Activated CD4-positive, alpha-beta memory T cell treated with anti-CD3 and anti-CD28 coated beads, Interleukin-2, amount 10 ng/mL, durations not matched to agents 7 days and 5 days (primary cell): ENCODE results near the gene FBXO47. TPM values are rescaled to one million over a fixed set of nuclear protein-coding genes. Genes with fewer than 3 reads are reported as not detected.
A peak's percentile ranks its signal among the peaks of the same experiment; 100 is the strongest.
"Not testable (repeated sequence)": the region's sequence is repeated elsewhere in the genome, so short reads cannot be mapped to it uniquely, and the experiment has no call there.

ENCODE experiments used
- CTCF ChIA-PET: fragments of 350-600 bp; sonication (Branson Sonifier 250); formaldehyde crosslinking; loops from one replicate; lab custom pipeline; 2021; ENCODE audit warnings: antibody characterized with exemption, inconsistent platforms; lab: Charles Lee
- POLR2A ChIA-PET: fragments of 350-600 bp; sonication (Branson Sonifier 250); formaldehyde crosslinking; loops from one replicate; lab custom pipeline; 2021; ENCODE audit warnings: antibody characterized with exemption; lab: Charles Lee
- DNase-seq: peaks from one replicate; pipeline ENCODE4 v3.0.0-alpha.2; 2020
- H3K27ac Mint-ChIP-seq: one replicate; pipeline ENCODE4 v1.8.0; 2021; ENCODE audit warnings: mild to moderate bottlenecking, mixed read lengths
- H3K27me3 Mint-ChIP-seq: one replicate; pipeline ENCODE4 v1.8.0; 2021; ENCODE audit warnings: mixed read lengths
- H3K36me3 Mint-ChIP-seq: one replicate; pipeline ENCODE4 v1.8.0; 2021; ENCODE audit warnings: low read depth, mixed read lengths
- H3K4me1 Mint-ChIP-seq: one replicate; pipeline ENCODE4 v1.8.0; 2021; ENCODE audit warnings: mixed read lengths
- H3K4me3 Mint-ChIP-seq: one replicate; pipeline ENCODE4 v1.8.0; 2021; ENCODE audit warnings: mild to moderate bottlenecking, mixed read lengths
- H3K9me3 Mint-ChIP-seq: one replicate; pipeline ENCODE4 v1.8.0; 2021; ENCODE audit warnings: mixed read lengths
- total RNA-seq, 2 experiments: library from RNA; stranded (reverse); gene quantifications; one replicate each; pipeline ENCODE4 v1.2.3, GENCODE V29; 2021

FBXO47 gene
- total RNA-seq, 2 experiments from 2014 or later: not detected

- ChIA-PET CTCF (interaction anchor here (2.4 kb wide), 1 partner anchor 14 kb away, joined by 12 read pairs; no protein-coding TSS in a partner anchor), POLR2A (interaction anchor here (0.5 kb wide), 1 partner anchor 78 kb away, joined by 3 read pairs; no protein-coding TSS in a partner anchor)
These were observed 2.9 kb upstream of the FBXO47 start for GRCh38 chr17:38970128-38970527.

GRCh38 chr17:38969281-38969680 is 2.1 kb upstream of the FBXO47 start:
- no peaks in the 10 kb centered on the region for H3K9me3 Mint-ChIP-seq
- no peak overlapping the region for H3K27ac Mint-ChIP-seq
- DNase-seq: no peak
- H3K27me3 Mint-ChIP-seq: peaks cover 2% of the 10 kb centered on the region
- CTCF ChIA-PET: interaction anchor here (1.1 kb wide), 1 partner anchor 14 kb away, joined by 5 read pairs; no protein-coding TSS in a partner anchor
- POLR2A ChIA-PET: no interaction called here
- H3K4me3 Mint-ChIP-seq: no peak overlapping the region
- H3K36me3 Mint-ChIP-seq: no peaks in the 10 kb centered on the region
- H3K4me1 Mint-ChIP-seq: peaks cover 15% of the 10 kb centered on the region

More at GRCh38 chr17:38970128-38970527, 2.9 kb upstream of the FBXO47 start:
- no peak for DNase-seq
- no peak overlapping the region for H3K27ac Mint-ChIP-seq
- H3K4me1 Mint-ChIP-seq: peaks cover 15% of the 10 kb centered on the region
- H3K36me3 Mint-ChIP-seq: no peaks in the 10 kb centered on the region
- H3K9me3 Mint-ChIP-seq: no peaks in the 10 kb centered on the region
- H3K27me3 Mint-ChIP-seq: peaks cover 2% of the 10 kb centered on the region
- no peak overlapping the region for H3K4me3 Mint-ChIP-seq

GRCh38 chr17:38961413-38961812 is 5.8 kb downstream of the FBXO47 start:
- Mint-ChIP-seq H3K4me1 (peaks cover 17% of the 10 kb centered on the region), H3K36me3 (no peaks in the 10 kb centered on the region), H3K9me3 (no peaks in the 10 kb centered on the region), H3K27me3 (no peaks in the 10 kb centered on the region), H3K4me3 (no peak overlapping the region), H3K27ac (no peak overlapping the region)
- DNase-seq: no peak
- POLR2A ChIA-PET: no interaction called here
- CTCF ChIA-PET: no interaction called here

GRCh38 chr17:38960402-38960801 is 6.8 kb downstream of the FBXO47 start:
- CTCF ChIA-PET: no interaction called here
- DNase-seq: no peak
- Mint-ChIP-seq H3K27ac (no peak overlapping the region), H3K4me3 (no peak overlapping the region), H3K27me3 (no peaks in the 10 kb centered on the region), H3K9me3 (no peaks in the 10 kb centered on the region), H3K4me1 (peaks cover 17% of the 10 kb centered on the region), H3K36me3 (no peaks in the 10 kb centered on the region)
- POLR2A ChIA-PET: interaction anchor here (0.6 kb wide), 1 partner anchor 89 kb away, joined by 4 read pairs; no protein-coding TSS in a partner anchor

GRCh38 chr17:38959508-38959907 is 7.7 kb downstream of the FBXO47 start:
- no peak for DNase-seq
- Mint-ChIP-seq H3K4me3 (no peak overlapping the region), H3K27me3 (no peaks in the 10 kb centered on the region), H3K36me3 (no peaks in the 10 kb centered on the region), H3K27ac (no peak overlapping the region), H3K4me1 (peaks cover 17% of the 10 kb centered on the region), H3K9me3 (no peaks in the 10 kb centered on the region)
- ChIA-PET CTCF (interaction anchor here (1.2 kb wide), 1 partner anchor 12 kb away, joined by 3 read pairs; no protein-coding TSS in a partner anchor), POLR2A (no interaction called here)

GRCh38 chr17:38958756-38959155 is 8.4 kb downstream of the FBXO47 start:
- no peak overlapping the region for H3K4me3 Mint-ChIP-seq
- no peaks in the 10 kb centered on the region for H3K9me3 Mint-ChIP-seq
- POLR2A ChIA-PET: interaction anchor here (0.6 to 1.4 kb wide), 3 partner anchors 12 to 89 kb away, joined by 3 read pairs; partner anchors contain the start of gene LASP1
- CTCF ChIA-PET: interaction anchor here (0.6 to 1.2 kb wide), 3 partner anchors 11 to 139 kb away, joined by 3 read pairs; no protein-coding TSS in a partner anchor
- DNase-seq: no peak
- H3K4me1 Mint-ChIP-seq: peaks cover 17% of the 10 kb centered on the region
- H3K27ac Mint-ChIP-seq: no peak overlapping the region
- no peaks in the 10 kb centered on the region for H3K27me3 Mint-ChIP-seq
- no peaks in the 10 kb centered on the region for H3K36me3 Mint-ChIP-seq

- no peak for DNase-seq
- ChIA-PET POLR2A (interaction anchor here (0.6 to 1.4 kb wide), 3 partner anchors 11 to 89 kb away, joined by 3 read pairs; partner anchors contain the start of gene LASP1), CTCF (interaction anchor here (0.6 to 1.2 kb wide), 3 partner anchors 11 to 139 kb away, joined by 3 read pairs; no protein-coding TSS in a partner anchor)
- Mint-ChIP-seq H3K4me1 (peaks cover 17% of the 10 kb centered on the region), H3K9me3 (no peaks in the 10 kb centered on the region), H3K27me3 (no peaks in the 10 kb centered on the region), H3K4me3 (no peak overlapping the region), H3K36me3 (no peaks in the 10 kb centered on the region), H3K27ac (no peak overlapping the region)
These were observed 8.9 kb downstream of the FBXO47 start for GRCh38 chr17:38958326-38958725.

GRCh38 chr17:38953800-38954199 is 13.4 kb downstream of the FBXO47 start:
- H3K36me3 Mint-ChIP-seq, DNase-seq, H3K27ac Mint-ChIP-seq, POLR2A ChIA-PET, CTCF ChIA-PET, H3K4me3 Mint-ChIP-seq, H3K27me3 Mint-ChIP-seq, H3K4me1 Mint-ChIP-seq, H3K9me3 Mint-ChIP-seq: not testable (repeated sequence)

GRCh38 chr17:38947189-38947588 is 20.0 kb downstream of the FBXO47 start:
- Mint-ChIP-seq H3K36me3 (no peaks in the 10 kb centered on the region), H3K4me1 (peaks cover 8% of the 10 kb centered on the region), H3K27me3 (peaks cover 2% of the 10 kb centered on the region), H3K27ac (no peak overlapping the region), H3K4me3 (no peak overlapping the region), H3K9me3 (no peaks in the 10 kb centered on the region)
- ChIA-PET POLR2A (interaction anchor here (0.7 kb wide), 1 partner anchor 11 kb away, joined by 3 read pairs; no protein-coding TSS in a partner anchor), CTCF (interaction anchor here (0.6 to 1.4 kb wide), 6 partner anchors 9 to 1203 kb away, joined by 3 to 7 read pairs (median 3); no protein-coding TSS in a partner anchor)
- DNase-seq: peak; percentile 29

- Mint-ChIP-seq H3K27me3 (no peaks in the 10 kb centered on the region), H3K9me3 (no peaks in the 10 kb centered on the region), H3K4me3 (no peak overlapping the region), H3K36me3 (no peaks in the 10 kb centered on the region), H3K4me1 (peaks cover 8% of the 10 kb centered on the region), H3K27ac (no peak overlapping the region)
- no peak for DNase-seq
- CTCF ChIA-PET: interaction anchor here (0.8 to 2.1 kb wide), 4 partner anchors 11 to 73 kb away, joined by 3 to 9 read pairs (median 4); partner anchors contain the start of gene LASP1NB
- POLR2A ChIA-PET: interaction anchor here (1.4 to 1.6 kb wide), 2 partner anchors 18 to 74 kb away, joined by 3 to 6 read pairs; partner anchors contain the start of genes LASP1 and LASP1NB
These were observed 23.6 kb downstream of the FBXO47 start for GRCh38 chr17:38943607-38944006.

GRCh38 chr17:38942696-38943334 is 24.4 kb downstream of the FBXO47 start:
- H3K36me3 Mint-ChIP-seq: no peaks in the 10 kb centered on the region
- DNase-seq: no peak
- no peak overlapping the region for H3K4me3 Mint-ChIP-seq
- CTCF ChIA-PET: interaction anchor here (0.8 to 2.1 kb wide), 3 partner anchors 10 to 40 kb away, joined by 3 to 9 read pairs (median 4); partner anchors contain the start of gene LASP1NB
- no peaks in the 10 kb centered on the region for H3K9me3 Mint-ChIP-seq
- H3K4me1 Mint-ChIP-seq: peaks cover 8% of the 10 kb centered on the region
- H3K27me3 Mint-ChIP-seq: peaks cover 2% of the 10 kb centered on the region
- POLR2A ChIA-PET: interaction anchor here (1.4 to 1.6 kb wide), 2 partner anchors 17 to 73 kb away, joined by 3 to 6 read pairs; partner anchors contain the start of genes LASP1 and LASP1NB
- no peak overlapping the region for H3K27ac Mint-ChIP-seq

GRCh38 chr17:38940404-38940803 is 26.8 kb downstream of the FBXO47 start:
- H3K4me3 Mint-ChIP-seq: no peak overlapping the region
- no peaks in the 10 kb centered on the region for H3K9me3 Mint-ChIP-seq
- ChIA-PET POLR2A (interaction anchor here (1.2 kb wide), 1 partner anchor 32 kb away, joined by 3 read pairs; no protein-coding TSS in a partner anchor), CTCF (interaction anchor here (0.6 to 1.5 kb wide), 4 partner anchors 17 to 71 kb away, joined by 3 to 4 read pairs (median 4); no protein-coding TSS in a partner anchor)
- no peak overlapping the region for H3K27ac Mint-ChIP-seq
- H3K4me1 Mint-ChIP-seq: peaks cover 8% of the 10 kb centered on the region
- H3K36me3 Mint-ChIP-seq: no peaks in the 10 kb centered on the region
- peaks cover 9% of the 10 kb centered on the region for H3K27me3 Mint-ChIP-seq
- no peak for DNase-seq

GRCh38 chr17:38939987-38940386 is 27.2 kb downstream of the FBXO47 start:
- CTCF ChIA-PET: interaction anchor here (0.6 to 1.5 kb wide), 4 partner anchors 16 to 71 kb away, joined by 3 to 4 read pairs (median 4); no protein-coding TSS in a partner anchor
- no peak overlapping the region for H3K27ac Mint-ChIP-seq
- peaks cover 8% of the 10 kb centered on the region for H3K4me1 Mint-ChIP-seq

More at GRCh38 chr17:38939987-38940386, 27.2 kb downstream of the FBXO47 start:
- Mint-ChIP-seq H3K27me3 (peaks cover 11% of the 10 kb centered on the region), H3K9me3 (no peaks in the 10 kb centered on the region), H3K4me3 (no peak overlapping the region), H3K36me3 (no peaks in the 10 kb centered on the region)
- POLR2A ChIA-PET: interaction anchor here (1.2 kb wide), 1 partner anchor 32 kb away, joined by 3 read pairs; no protein-coding TSS in a partner anchor
- DNase-seq: no peak
